Measurements from ENCODE around the gene ILF3.

The ILF3 gene

DNA sequence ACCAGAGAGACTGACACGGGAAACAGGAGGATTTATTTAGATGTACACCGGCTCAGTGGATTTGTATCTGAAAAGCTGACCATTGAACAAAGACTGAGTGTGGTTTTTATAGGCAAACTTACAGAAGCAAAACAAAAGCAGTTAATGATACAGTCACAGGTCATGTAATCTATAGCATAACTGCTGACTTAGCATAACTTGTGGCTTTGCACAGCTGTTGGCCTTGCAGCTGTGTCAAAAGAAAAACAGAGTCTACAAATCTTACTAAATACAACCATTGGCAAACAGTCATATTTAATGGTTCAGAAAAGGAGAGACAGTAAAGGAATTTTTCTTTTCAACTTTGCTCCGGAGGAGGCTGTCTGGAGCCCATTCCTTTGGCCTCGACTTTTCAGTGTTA, 2.3 kb upstream of the ILF3 start:
- H3K4me3 ChIP-seq (ENCODE audit: low read depth, low read length) = no peak overlapping the region
- no peak for TF ChIP-seq CTCF (IDR thresholded peaks at IDR 0.05; ENCODE audit: low read depth, low read length)

GRCh38 chr19:10653482-10653731, 739 bp upstream of the ILF3 start:
- H3K4me3 ChIP-seq (ENCODE audit: low read depth, low read length) = peak overlapping the region; percentile 99
- no peak for TF ChIP-seq CTCF (IDR thresholded peaks at IDR 0.05; ENCODE audit: low read depth, low read length)

DNA sequence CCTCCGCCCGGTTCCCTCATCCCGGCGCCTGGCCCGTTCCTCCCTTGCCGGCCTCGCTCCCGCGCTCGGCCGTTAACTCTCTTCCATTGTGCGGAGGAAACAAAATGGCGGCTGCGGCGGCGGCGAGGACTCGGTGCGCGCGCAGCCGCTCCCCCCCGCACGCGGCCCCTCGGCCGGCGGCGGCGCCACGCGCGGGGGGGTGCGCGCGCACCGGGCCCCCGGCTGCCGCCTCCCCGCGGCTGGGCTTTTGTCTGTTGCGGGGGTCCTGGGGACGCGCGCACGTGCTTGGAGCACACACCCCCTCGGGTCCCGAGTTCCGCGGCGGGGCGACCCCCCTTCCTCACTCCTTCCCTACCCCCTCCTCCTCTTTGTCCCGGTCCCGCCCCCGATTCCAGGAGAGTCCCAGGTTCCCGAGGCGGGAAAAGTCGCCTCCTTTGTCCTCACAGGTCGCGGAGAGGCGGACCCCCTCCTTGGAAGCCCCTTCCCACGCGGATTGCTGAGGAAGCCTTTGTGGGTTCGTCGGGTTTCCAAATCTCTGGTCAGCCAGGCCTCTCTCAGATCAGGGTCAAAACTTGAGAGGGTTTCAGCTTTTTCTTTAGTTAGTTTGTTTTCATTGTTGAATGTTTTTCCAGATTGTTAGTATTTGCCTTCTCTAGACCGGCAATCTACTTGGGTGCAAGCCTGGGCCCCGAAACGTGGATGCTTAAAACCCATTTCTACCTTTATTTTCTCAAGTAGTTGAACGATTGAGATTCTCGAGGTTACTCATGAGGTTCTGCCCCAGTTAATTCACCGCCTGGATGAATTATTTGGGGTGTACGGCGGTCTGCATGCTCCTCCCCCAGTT, 687 bp downstream of the ILF3 start:
- TF ChIP-seq CTCF (IDR thresholded peaks at IDR 0.05; ENCODE audit: low read depth, low read length) = no peak
- peak overlapping the region; percentile 99 for H3K4me3 ChIP-seq (ENCODE audit: low read depth, low read length)

DNA sequence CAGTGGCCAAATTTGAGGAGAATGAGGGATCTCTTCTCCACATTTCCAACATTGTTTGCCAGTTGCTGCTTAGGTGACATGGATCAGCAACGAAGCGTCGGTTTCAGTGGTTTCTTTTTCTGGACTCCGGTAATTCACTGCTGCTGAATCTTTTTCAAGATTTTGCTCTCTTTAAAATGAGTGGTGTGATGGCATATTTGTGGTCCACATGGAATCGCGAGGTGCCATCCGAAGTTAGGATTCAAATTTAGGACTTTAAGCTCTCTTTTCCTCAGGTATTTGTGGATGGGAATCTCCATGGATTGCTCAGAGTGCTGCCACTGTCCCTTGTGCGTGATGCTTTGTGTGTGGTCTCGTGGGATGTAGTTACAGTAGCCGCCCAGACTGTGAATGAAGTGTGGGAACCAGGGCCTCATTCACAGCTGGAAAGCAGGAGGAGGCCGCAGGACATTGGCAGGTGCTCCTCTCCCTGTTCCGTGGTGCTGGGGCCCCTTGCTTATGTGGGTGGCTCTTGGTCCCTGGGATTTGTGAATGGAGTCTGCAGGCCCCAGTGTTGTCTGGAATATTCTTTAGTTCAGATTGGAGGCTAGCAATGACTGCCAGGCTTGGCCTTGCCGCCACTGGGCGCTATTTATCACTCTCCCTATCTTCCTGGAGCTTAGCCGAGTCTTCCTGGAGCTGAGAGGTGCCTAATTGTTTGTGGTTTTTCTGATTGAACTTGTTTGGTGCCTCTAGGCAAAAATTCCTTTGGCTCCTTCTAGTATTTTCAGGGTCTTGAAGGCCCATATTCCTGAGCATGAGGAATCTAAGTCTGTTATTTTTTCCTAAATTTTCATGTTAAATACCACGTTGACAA, 1.5 kb downstream of the ILF3 start:
- no peak for TF ChIP-seq CTCF (IDR thresholded peaks at IDR 0.05; ENCODE audit: low read depth, low read length)
- H3K4me3 ChIP-seq (ENCODE audit: low read depth, low read length) = peak overlapping the region; percentile 99

DNA sequence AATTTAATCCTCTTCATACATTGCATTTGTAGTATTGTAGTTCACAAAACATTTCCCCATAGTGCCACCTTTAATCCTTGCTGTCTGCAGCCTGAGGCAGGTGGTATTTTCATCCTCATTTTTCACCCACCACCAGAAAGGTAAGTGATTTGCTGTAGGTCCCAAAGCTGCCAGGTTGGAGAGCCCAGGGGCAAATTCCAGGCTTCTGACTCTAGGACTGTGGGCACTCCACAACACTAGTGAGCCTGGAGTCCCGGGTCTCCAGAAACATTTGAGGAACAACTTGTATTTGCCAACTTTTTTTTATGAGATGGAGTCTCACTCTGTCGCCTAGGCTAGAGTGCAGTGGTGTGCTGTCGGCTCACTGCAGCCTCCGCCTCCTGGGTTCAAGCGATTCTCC, 6.2 kb downstream of the ILF3 start:
- H3K4me3 ChIP-seq (ENCODE audit: low read depth, low read length) = no peak overlapping the region
- no peak for TF ChIP-seq CTCF (IDR thresholded peaks at IDR 0.05; ENCODE audit: low read depth, low read length)

- TF ChIP-seq CTCF (IDR thresholded peaks at IDR 0.05; ENCODE audit: low read depth, low read length) = no peak
- no peak overlapping the region for H3K4me3 ChIP-seq (ENCODE audit: low read depth, low read length)
Observed at GRCh38 chr19:10661946-10662345, 7.8 kb downstream of the ILF3 start.

Data from WI38 (cell line).